ENCODE measurements around the gene VRTN.

DNA sequence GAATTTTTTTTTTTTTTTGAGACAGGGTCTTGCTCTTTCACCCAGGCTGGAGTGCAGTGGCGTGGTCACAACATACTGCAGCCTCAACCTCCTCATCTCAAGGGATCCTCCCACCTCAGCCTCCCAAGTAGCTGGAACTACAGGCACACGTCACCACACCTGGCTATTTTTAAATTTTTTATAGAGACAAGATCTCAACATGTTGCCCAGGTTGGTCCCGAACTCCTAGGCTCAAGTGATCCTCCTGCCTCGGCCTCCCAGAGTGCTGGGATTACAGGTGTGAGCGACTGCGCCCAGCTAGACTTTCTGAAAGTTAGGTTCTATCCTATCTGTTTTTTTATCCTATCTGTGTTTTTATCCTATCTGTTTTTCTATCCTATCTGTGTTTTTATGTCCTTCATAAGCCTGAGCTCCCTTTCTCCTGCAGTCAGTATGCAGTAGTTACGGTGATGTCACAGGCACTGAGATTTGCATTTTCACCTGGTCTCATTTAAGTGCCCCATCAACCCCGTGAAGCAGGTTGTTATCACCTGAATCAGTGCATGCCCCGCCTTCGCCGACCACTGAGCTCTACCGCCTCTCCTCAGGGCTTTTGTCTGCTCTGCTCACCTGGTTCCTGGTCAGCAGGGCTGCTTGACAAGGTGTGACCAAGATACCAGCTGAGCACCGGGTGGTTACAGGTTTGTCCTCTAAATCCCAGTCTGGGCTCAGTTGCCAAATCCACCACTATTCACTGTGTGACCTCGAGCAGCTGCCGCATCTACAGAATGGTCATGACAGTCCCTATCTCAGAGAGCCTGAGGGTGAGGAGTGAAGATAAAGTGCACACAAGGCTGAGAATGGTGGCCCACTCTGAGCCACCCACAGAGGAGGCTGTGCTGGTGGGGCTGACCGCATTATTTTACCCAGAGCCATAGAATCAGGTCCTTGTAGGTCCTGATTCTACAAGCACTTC is 44.6 kb downstream of the VRTN start:
- TF ChIP-seq, protein P1, sequence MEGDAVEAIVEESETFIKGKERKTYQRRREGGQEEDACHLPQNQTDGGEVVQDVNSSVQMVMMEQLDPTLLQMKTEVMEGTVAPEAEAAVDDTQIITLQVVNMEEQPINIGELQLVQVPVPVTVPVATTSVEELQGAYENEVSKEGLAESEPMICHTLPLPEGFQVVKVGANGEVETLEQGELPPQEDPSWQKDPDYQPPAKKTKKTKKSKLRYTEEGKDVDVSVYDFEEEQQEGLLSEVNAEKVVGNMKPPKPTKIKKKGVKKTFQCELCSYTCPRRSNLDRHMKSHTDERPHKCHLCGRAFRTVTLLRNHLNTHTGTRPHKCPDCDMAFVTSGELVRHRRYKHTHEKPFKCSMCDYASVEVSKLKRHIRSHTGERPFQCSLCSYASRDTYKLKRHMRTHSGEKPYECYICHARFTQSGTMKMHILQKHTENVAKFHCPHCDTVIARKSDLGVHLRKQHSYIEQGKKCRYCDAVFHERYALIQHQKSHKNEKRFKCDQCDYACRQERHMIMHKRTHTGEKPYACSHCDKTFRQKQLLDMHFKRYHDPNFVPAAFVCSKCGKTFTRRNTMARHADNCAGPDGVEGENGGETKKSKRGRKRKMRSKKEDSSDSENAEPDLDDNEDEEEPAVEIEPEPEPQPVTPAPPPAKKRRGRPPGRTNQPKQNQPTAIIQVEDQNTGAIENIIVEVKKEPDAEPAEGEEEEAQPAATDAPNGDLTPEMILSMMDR (IDR thresholded peaks at IDR 0.05; ENCODE audit: low read depth, low read length, poor library complexity, severe bottlenecking), result no peak
- TF ChIP-seq EZH2phosphoT487 (IDR thresholded peaks at IDR 0.05; ENCODE audit: borderline replicate concordance, low read length), result no peak
